Activated T-helper 1 cell treated with anti-CD3 and anti-CD28 coated beads, Interleukin-12 subunit alpha, Interleukin-12 subunit beta, Interleukin-2, Interleukin-4 antibody, amounts not matched to agents 30 ng/mL and 10 ng/mL and 1 ng/mL, durations not matched to agents 14 hours and 24 hours and 36 hours (primary cell): ENCODE data around the gene SYTL5. TPM values are rescaled to one million over a fixed set of nuclear protein-coding genes. Genes with fewer than 3 reads are reported as not detected.

Experiments
- DNase-seq: peaks from one replicate; pipeline ENCODE4 v3.0.0; 2021; ENCODE audit warnings: low spot score
- H3K27ac Mint-ChIP-seq: one replicate; pipeline ENCODE4 v1.8.0; 2021; ENCODE audit warnings: mild to moderate bottlenecking, mixed read lengths
- H3K27me3 Mint-ChIP-seq: one replicate; pipeline ENCODE4 v1.8.0; 2022; ENCODE audit warnings: mild to moderate bottlenecking, moderate library complexity, mixed read lengths; ENCODE audit not compliant: insufficient read depth
- H3K36me3 Mint-ChIP-seq: one replicate; pipeline ENCODE4 v1.8.0; 2021; ENCODE audit warnings: low read depth, mixed read lengths
- H3K4me1 Mint-ChIP-seq: one replicate; pipeline ENCODE4 v1.8.0; 2021; ENCODE audit warnings: low read depth, mixed read lengths
- H3K4me3 Mint-ChIP-seq: one replicate; pipeline ENCODE4 v1.8.0; 2021; ENCODE audit warnings: mild to moderate bottlenecking, moderate library complexity, mixed read lengths
- H3K9me3 Mint-ChIP-seq: one replicate; pipeline ENCODE4 v1.8.0; 2021; ENCODE audit warnings: mixed read lengths
- intact Hi-C: fragments of 100-400 bp; cut with micrococcal nuclease; formaldehyde crosslinking; loops from one replicate; pipeline ENCODE4 v1.15.1; 2024
- total RNA-seq: library from RNA; stranded (reverse); gene quantifications from 2 replicates; pipeline ENCODE4 v1.2.3, GENCODE V29; 2022

SYTL5 gene
- total RNA-seq, 1 donor from 2014 or later = not detected

DNA sequence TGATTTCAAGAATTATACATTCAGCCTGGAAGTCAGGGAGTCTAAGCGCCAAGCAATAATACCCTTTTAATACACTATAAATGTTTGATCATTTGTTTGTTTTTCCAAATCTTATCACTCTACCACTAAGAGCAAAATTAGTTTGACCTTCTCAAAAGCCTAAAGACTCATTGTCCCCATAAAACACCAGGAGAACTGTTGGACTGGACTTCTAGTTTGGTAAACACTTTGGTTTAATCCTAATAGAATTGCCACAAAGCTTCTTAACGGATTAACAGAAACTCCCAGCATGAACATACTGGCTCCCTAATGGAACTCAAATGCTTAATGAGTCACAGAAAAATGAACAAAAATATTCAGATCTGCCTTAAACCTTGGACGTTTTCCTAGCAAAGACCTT, 34.9 kb downstream of the SYTL5 start:
- no peaks in the 10 kb centered on the region for H3K9me3 Mint-ChIP-seq
- no peak overlapping the region for H3K4me3 Mint-ChIP-seq
- no peaks in the 10 kb centered on the region for H3K36me3 Mint-ChIP-seq
- no peaks in the 10 kb centered on the region for H3K27me3 Mint-ChIP-seq
- H3K27ac Mint-ChIP-seq = no peak overlapping the region
- H3K4me1 Mint-ChIP-seq = no peaks in the 10 kb centered on the region
- intact Hi-C loops = no loop called here
- no peak for DNase-seq

DNA sequence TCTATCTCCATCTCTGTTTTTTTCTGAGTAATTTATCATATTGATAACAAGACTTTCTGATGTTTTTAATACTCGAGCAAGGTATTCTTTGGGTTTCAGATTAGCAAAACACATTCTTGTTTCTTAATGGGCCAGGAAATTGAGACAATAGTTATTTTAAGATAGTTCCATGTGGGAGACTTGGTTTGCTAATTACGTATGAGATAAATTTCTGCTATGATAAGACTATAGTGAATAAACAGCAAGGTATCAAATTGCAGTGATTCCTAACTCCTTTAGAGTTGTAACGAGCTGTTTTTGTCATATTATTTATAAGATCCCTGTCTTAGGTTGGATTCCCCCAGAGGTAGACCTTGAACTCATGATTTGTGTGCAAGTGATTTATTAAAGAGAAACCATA, 38.3 kb downstream of the SYTL5 start:
- Mint-ChIP-seq H3K36me3 (no peaks in the 10 kb centered on the region), H3K9me3 (no peaks in the 10 kb centered on the region), H3K4me1 (no peaks in the 10 kb centered on the region), H3K27ac (no peak overlapping the region), H3K4me3 (no peak overlapping the region), H3K27me3 (no peaks in the 10 kb centered on the region)
- intact Hi-C loops = no loop called here
- DNase-seq = no peak

DNA sequence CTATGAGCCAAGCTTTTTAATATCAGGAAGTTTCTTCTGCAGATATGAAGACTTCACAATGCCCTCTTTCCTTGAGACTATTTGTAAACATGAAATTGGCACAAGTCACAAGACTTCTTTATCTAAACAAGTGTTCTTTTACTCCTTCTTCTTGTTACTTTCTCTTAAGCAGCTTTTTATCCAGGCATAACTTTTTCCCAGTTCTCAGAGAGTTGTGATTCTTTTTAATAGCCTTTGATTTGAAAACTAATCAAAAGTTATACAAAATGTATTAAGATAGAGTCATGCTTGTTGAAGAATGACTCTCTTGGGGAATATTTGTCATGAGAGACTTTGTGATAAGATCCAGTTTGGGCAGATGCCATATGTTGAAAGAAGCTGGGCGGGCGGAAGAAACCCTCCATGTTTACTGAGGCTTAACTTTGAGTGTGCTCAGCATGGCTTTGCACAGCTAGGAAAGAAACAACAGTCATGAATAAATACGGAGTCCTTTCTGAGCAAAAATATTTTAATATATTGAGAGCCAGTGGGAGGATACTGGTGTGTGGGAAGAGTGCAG, 39.3 kb downstream of the SYTL5 start:
- no peaks in the 10 kb centered on the region for H3K36me3 Mint-ChIP-seq
- H3K4me3 Mint-ChIP-seq = no peak overlapping the region
- no peaks in the 10 kb centered on the region for H3K27me3 Mint-ChIP-seq

DNA sequence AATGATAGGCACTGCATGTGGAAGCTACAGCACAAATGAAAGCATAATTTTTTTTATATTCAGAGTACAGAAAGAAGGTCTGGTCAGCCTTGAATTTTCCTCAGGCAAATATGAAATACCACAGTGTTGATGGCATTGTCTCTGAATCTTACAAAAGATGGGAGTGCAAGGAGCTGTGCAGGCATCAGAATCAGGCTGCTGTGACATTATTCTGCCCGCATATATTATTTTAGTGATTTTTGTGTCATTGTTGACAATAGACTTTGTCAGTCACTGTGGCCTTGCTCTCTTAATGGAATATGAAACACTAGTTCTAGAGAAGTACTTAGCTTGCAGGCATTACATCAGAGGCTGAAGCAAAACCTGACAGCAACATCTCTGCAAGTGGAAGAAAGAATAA, 42.5 kb downstream of the SYTL5 start:
- DNase-seq = no peak
- no peaks in the 10 kb centered on the region for H3K27me3 Mint-ChIP-seq
- H3K27ac Mint-ChIP-seq = no peak overlapping the region
- H3K36me3 Mint-ChIP-seq = no peaks in the 10 kb centered on the region
- H3K4me1 Mint-ChIP-seq = no peaks in the 10 kb centered on the region
- H3K4me3 Mint-ChIP-seq = no peak overlapping the region
- H3K9me3 Mint-ChIP-seq = no peaks in the 10 kb centered on the region
- intact Hi-C loops = no loop called here

More for the DNA sequence above, 39.3 kb downstream of the SYTL5 start:
- DNase-seq = no peak
- H3K4me1 Mint-ChIP-seq = no peaks in the 10 kb centered on the region
- H3K9me3 Mint-ChIP-seq = no peaks in the 10 kb centered on the region
- intact Hi-C loops = no loop called here
- no peak overlapping the region for H3K27ac Mint-ChIP-seq

DNA sequence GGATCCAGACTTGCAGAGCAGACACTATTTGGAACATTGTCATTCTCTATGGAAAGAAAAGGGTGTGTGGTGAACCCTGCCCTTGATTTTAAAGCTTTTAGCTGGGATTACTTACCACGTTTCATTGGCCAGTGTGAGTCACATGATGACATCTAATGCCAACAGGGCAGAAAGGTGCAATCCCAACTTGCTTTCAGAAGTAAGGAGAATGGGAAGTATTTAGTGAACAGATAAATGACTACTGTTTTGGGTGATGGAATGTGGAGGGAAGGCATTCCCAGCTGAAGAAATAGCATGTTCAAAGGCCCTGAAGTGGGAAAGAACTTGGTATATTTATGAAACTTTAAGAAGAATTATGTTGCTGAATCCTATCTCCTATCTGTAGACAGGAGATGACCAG, 44.5 kb downstream of the SYTL5 start:
- no peak for DNase-seq
- H3K9me3 Mint-ChIP-seq = no peaks in the 10 kb centered on the region
- intact Hi-C loops = loop anchor here (5.0 kb wide), 1 partner anchor 74 kb away; no protein-coding TSS in a partner anchor
- no peaks in the 10 kb centered on the region for H3K4me1 Mint-ChIP-seq
- no peak overlapping the region for H3K27ac Mint-ChIP-seq
- H3K27me3 Mint-ChIP-seq = peaks cover 2% of the 10 kb centered on the region
- no peak overlapping the region for H3K4me3 Mint-ChIP-seq
- H3K36me3 Mint-ChIP-seq = no peaks in the 10 kb centered on the region

DNA sequence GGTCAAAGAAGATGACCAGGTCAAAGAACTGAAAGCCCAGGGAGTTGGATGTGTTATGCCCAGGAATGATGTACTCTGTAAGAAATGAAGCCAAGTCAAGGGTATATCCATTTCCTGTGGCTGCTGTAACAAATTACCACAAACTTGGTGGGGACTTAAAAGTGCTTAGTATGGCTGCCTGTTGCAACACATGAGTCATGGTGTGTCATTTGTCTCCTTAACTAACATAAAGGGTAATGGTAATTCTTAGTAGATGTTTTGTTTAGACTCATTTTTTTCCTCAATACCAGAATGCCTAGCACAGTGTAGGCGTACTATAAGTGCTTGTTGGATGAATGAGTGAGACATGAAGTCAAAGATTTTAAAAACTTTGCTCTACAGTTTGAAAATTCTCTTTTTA, 45.7 kb downstream of the SYTL5 start:
- Mint-ChIP-seq H3K4me1 (no peaks in the 10 kb centered on the region), H3K27ac (no peak overlapping the region), H3K9me3 (no peaks in the 10 kb centered on the region), H3K4me3 (no peak overlapping the region), H3K36me3 (no peaks in the 10 kb centered on the region), H3K27me3 (peaks cover 4% of the 10 kb centered on the region)
- intact Hi-C loops = loop anchor here (5.0 kb wide), 1 partner anchor 75 kb away; no protein-coding TSS in a partner anchor
- DNase-seq = no peak

DNA sequence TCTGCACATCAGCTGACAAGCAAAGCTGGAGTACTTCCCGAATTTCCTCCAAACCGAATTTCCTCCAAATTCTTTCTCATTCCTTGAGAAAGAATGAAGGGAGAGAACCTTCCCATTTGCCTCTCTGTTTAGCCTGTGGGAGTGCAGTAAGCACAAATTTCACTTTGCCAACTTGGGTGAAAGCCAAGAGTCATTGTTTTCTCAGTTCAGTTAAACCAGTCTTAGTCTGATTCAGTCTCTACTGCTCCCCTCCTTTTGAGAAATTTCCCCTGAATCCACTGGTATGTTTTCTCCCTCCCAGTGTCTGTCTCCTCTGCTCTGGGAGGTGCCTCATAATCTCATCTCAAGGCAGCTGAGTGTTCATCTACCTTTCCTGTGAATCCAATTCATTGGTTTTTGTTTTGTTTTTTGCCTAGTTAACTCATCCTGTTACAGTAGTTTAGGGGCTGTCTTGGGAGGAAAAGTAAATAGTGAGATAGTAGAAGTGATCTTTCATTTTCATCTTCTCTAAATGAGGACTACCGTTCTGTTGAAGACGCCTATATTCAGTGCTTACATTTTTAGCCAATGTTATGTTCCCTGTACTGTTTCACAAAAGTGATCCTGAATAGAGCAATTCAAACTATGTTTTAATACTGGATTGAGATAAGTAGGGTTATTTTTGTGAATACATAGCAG, 49.0 kb downstream of the SYTL5 start:
- Mint-ChIP-seq H3K9me3 (no peaks in the 10 kb centered on the region), H3K4me1 (no peaks in the 10 kb centered on the region), H3K27me3 (peaks cover 4% of the 10 kb centered on the region), H3K27ac (no peak overlapping the region), H3K36me3 (no peaks in the 10 kb centered on the region), H3K4me3 (no peak overlapping the region)
- intact Hi-C loops = no loop called here
- no peak for DNase-seq

DNA sequence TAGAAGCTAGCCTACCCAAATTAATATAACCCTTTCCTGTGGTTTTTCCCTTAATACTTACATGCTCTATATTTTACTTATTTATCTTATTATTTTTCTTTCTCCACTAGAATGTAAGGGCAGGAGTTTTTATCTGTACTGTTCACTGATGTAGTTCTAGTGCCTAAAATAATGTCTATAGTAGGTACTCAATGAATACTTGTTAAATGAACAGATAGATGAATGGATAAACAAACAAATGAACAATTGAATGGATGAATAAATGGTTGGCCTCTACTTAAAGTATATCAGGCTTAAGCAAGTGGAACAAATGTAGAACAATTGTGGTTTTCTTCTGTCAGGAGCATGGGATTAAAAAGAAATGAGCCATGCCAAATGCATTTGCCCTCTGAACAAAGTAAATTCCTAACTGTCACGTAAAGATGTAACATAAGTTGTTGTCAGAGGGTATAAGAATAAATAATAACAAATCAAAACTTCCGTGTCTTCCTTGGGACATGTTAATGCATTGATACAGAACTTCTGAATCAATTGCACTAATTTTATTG, 54.1 kb downstream of the SYTL5 start:
- no peak for DNase-seq
- Mint-ChIP-seq H3K4me3 (no peak overlapping the region), H3K4me1 (no peaks in the 10 kb centered on the region), H3K36me3 (no peaks in the 10 kb centered on the region), H3K27me3 (peaks cover 2% of the 10 kb centered on the region), H3K27ac (no peak overlapping the region), H3K9me3 (no peaks in the 10 kb centered on the region)
- intact Hi-C loops = no loop called here

DNA sequence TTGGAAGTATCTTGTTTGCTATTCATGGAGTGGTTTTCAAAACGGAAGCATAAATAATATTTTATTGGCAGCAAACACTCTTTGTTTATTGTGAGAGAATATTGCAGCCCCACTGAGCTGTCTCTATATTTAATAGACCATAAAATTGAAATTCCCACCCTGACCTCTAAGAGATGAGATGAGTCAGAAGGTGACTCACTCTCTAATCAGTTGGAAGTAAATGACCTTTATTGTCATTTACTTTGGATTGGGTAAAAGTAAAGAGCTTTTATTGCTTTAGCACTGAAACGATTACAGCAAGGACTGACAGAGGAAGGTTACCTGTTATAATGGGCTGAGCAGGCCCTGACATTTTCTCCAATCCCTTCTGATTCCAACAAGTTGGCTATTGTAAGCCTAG, 55.0 kb downstream of the SYTL5 start:
- Mint-ChIP-seq H3K27ac (no peak overlapping the region), H3K9me3 (no peaks in the 10 kb centered on the region), H3K36me3 (no peaks in the 10 kb centered on the region), H3K4me1 (no peaks in the 10 kb centered on the region), H3K27me3 (no peaks in the 10 kb centered on the region), H3K4me3 (no peak overlapping the region)
- intact Hi-C loops = no loop called here
- no peak for DNase-seq

DNA sequence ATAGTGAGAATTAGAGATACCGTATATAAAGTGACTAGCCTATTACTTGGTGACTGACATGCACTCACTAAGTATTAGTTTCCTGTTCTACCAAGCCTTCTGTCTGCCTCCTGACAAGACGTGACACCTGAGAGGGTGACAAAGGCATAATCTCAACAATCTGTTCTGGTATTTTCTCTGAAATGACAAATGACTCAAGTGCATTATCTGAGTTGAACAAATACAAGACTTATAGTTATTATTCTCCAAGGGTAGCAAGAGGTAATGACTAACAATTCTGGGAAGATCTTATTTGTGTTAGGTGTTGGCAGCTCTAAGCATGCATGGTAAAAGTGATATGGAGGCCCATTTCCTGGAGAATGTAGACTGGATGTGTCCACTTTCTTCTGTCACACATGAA, 60.6 kb downstream of the SYTL5 start:
- Mint-ChIP-seq H3K9me3 (no peaks in the 10 kb centered on the region), H3K36me3 (no peaks in the 10 kb centered on the region), H3K4me1 (no peaks in the 10 kb centered on the region), H3K27ac (no peak overlapping the region), H3K4me3 (no peak overlapping the region), H3K27me3 (no peaks in the 10 kb centered on the region)
- intact Hi-C loops = no loop called here
- no peak for DNase-seq

DNA sequence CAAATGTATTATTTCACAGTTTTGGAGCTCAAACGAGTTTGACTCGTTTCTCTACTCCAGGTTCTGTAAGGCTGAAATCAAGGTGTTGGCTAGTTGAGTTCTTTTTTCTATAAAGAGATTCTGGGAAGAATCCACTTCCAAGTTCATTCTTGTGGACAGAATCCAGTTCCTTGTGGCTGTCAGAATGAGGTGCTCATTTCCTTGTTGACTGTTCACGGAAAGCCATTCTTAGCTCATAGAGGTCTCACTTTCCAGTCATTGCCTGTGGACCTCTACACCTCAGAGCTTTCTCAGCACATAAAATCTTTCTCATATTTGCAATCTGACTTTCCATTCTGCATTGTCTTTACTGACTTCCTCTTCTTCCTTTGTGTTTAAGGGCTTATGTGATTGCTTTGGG, 62.9 kb downstream of the SYTL5 start:
- Mint-ChIP-seq H3K27ac (no peak overlapping the region), H3K36me3 (no peaks in the 10 kb centered on the region), H3K4me3 (no peak overlapping the region), H3K9me3 (no peaks in the 10 kb centered on the region), H3K4me1 (no peaks in the 10 kb centered on the region), H3K27me3 (no peaks in the 10 kb centered on the region)
- intact Hi-C loops = no loop called here
- no peak for DNase-seq

DNA sequence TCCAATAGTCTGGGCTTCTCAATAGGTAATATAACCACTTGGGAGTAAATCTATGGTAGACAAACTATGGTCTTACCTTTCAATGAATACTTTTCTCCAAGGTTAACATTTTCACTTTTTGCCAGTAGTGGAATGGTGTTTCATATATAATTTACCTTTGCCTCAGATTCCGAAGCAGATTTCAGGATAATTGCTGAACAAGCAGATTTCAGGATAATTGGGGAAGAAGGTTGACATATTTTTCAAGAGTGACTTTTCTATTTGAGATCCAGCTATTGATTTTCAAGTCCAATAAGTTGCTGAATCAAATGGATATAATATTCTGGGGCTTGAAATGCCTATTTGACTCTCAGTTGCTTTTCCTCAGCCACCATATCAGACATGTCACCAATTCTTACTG, 63.6 kb downstream of the SYTL5 start:
- H3K27ac Mint-ChIP-seq = no peak overlapping the region

DNA sequence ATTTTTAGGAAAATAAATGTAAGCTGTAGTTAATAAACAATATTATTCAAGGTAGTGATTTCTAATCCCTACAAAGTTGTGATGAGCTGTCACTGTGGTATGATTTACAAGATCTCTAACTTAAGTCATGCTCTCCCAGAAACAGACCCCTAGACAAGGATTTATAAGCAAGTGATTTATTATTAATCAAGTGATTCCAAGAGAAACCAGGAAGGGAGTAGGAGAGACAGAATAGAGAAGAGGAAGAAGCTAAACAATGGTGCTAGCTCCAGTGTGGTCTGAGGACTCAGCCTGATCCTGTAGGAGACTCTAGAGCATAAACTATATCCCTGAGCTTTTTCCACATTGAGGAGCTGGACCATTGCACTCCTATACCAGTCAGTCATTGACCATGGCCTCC, 73.1 kb downstream of the SYTL5 start:
- Mint-ChIP-seq H3K36me3 (no peaks in the 10 kb centered on the region), H3K9me3 (no peaks in the 10 kb centered on the region), H3K27me3 (peaks cover 4% of the 10 kb centered on the region), H3K4me1 (no peaks in the 10 kb centered on the region), H3K4me3 (no peak overlapping the region), H3K27ac (no peak overlapping the region)
- no peak for DNase-seq
- intact Hi-C loops = no loop called here

More for the DNA sequence above, 63.6 kb downstream of the SYTL5 start:
- Mint-ChIP-seq H3K27me3 (no peaks in the 10 kb centered on the region), H3K4me1 (no peaks in the 10 kb centered on the region), H3K4me3 (no peak overlapping the region), H3K36me3 (no peaks in the 10 kb centered on the region), H3K9me3 (no peaks in the 10 kb centered on the region)
- DNase-seq = no peak
- intact Hi-C loops = no loop called here
